ENCODE data around the gene SEMA3G.

SEMA3G gene

DNA sequence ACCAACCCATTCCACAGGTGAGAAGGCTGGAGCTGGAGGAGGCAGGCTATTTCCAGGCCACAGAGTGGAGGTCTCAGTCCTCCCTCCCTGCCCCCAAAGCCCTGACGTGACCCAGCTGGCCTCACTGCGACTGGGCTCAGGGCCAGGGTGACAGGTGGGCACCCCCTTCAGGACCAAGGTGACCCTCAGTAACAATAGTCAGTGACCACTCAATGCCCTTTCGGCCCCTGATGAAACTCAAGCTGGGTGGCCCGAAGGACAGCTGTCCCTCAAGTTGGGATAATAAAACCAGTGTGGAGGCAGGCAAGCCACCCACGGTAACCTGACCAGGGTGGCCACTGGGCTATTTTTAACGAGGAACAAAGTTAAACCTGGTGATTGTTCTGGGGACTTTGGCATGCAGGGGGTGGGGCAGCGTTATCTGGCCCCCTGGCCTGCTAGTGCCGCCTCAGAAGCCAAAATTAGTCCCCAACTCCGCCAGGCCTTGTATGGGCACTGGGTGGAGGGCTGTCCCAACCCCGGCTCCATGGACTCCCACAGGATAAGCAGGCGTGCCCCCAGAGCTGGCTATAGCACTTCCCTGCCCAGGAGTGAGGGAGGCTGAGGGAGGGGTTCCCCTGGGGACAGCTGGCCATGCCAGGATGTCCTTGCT is 7.8 kb upstream of the SEMA3G start:
- H3K27ac ChIP-seq = no peak overlapping the region
- H3K9ac ChIP-seq (ENCODE audit: insufficient read length) = no peak overlapping the region
- no peak for DNase-seq (ENCODE audit: low read depth, low spot score)
- TF ChIP-seq POLR2AphosphoS5 (IDR thresholded peaks at IDR 0.05; ENCODE audit: borderline replicate concordance, low read depth, low read length) (no peak), EZH2 (IDR thresholded peaks at IDR 0.05) (no peak), FOXP2 (optimal IDR thresholded peaks at IDR 0.05; ENCODE audit: control extremely low read depth, extremely low read length, insufficient read depth) (no peak)
- H3K9me3 ChIP-seq (ENCODE audit: low read depth, low read length) = no peaks in the 10 kb centered on the region
- no peaks in the 10 kb centered on the region for H3K36me3 ChIP-seq (ENCODE audit: insufficient read depth, low read length)
- H3K4me3 ChIP-seq = no peak overlapping the region

DNA sequence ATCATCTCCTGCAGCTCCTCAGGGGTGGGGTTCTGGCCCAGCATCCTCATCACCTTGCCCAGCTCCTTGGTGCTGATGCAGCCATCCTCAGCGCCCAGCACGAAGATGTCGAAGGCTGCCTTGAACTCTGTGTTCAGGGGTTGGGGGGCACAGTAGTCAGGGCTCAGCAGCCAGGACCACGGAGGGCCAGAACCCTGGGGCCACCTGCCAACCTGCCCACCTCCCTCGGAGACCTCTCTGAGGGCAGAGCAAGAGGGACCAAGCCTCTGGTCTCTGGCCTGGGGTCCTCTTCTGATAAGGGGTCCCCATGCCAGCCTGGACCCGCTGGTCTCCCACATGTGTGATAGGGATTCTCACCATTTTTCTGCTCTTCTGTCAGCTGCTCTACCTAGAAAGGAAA is 7.2 kb upstream of the SEMA3G start:
- H3K9ac ChIP-seq (ENCODE audit: insufficient read length) = no peak overlapping the region

DNA sequence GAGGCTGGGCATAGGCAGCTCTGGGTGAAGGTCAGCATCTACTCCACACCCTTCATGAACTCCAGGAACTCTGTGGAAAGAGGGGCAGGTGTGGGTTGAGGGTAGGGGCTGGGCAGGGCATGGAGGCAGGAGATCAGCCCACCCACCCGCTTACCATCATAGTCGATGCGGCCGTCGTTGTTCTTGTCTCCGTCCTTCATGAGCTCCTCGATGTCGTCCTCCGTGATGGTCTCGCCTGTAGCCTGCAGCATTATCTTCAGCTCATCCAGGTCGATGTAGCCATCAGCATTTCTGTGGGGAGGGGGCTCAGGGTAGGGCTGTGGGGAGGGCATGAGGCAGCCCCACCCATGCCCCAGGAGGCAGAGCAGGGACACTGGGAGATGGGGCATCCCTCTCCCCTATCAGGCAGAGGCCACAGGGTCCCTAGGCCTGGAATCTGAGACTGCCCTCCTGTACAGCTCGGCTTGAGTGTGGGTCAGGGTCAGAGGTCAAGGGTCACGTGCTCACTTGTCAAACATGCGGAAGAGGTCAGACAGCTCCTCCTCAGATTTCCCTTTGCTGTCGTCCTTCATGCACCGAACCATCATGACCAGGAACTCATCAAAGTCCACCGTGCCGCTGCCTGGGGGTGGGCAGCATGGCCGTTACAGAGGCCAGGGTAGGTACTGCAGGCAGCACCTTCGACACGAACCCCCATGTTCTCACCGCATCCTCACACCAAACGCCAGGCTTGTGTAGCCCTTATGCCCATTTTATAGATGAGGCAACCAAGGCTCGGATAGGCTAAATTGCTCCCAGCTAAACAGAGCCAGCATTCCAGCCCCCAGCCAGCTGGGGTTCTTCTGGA is 6.6 kb upstream of the SEMA3G start:
- Histone ChIP-seq H3K36me3 (ENCODE audit: insufficient read depth, low read length) (no peaks in the 10 kb centered on the region), H3K4me3 (no peak overlapping the region), H3K9me3 (ENCODE audit: low read depth, low read length) (no peaks in the 10 kb centered on the region), H3K27ac (no peak overlapping the region), H3K9ac (ENCODE audit: insufficient read length) (no peak overlapping the region)
- DNase-seq (ENCODE audit: low read depth, low spot score) = no peak
- TF ChIP-seq FOXP2 (optimal IDR thresholded peaks at IDR 0.05; ENCODE audit: control extremely low read depth, extremely low read length, insufficient read depth) (no peak), EZH2 (IDR thresholded peaks at IDR 0.05) (no peak), POLR2AphosphoS5 (IDR thresholded peaks at IDR 0.05; ENCODE audit: borderline replicate concordance, low read depth, low read length) (no peak)

More for the DNA sequence above, 7.2 kb upstream of the SEMA3G start:
- no peak overlapping the region for H3K4me3 ChIP-seq
- no peaks in the 10 kb centered on the region for H3K36me3 ChIP-seq (ENCODE audit: insufficient read depth, low read length)
- TF ChIP-seq FOXP2 (optimal IDR thresholded peaks at IDR 0.05; ENCODE audit: control extremely low read depth, extremely low read length, insufficient read depth) (no peak), POLR2AphosphoS5 (IDR thresholded peaks at IDR 0.05; ENCODE audit: borderline replicate concordance, low read depth, low read length) (no peak), EZH2 (IDR thresholded peaks at IDR 0.05) (no peak)
- no peaks in the 10 kb centered on the region for H3K9me3 ChIP-seq (ENCODE audit: low read depth, low read length)
- H3K27ac ChIP-seq = no peak overlapping the region
- no peak for DNase-seq (ENCODE audit: low read depth, low spot score)

DNA sequence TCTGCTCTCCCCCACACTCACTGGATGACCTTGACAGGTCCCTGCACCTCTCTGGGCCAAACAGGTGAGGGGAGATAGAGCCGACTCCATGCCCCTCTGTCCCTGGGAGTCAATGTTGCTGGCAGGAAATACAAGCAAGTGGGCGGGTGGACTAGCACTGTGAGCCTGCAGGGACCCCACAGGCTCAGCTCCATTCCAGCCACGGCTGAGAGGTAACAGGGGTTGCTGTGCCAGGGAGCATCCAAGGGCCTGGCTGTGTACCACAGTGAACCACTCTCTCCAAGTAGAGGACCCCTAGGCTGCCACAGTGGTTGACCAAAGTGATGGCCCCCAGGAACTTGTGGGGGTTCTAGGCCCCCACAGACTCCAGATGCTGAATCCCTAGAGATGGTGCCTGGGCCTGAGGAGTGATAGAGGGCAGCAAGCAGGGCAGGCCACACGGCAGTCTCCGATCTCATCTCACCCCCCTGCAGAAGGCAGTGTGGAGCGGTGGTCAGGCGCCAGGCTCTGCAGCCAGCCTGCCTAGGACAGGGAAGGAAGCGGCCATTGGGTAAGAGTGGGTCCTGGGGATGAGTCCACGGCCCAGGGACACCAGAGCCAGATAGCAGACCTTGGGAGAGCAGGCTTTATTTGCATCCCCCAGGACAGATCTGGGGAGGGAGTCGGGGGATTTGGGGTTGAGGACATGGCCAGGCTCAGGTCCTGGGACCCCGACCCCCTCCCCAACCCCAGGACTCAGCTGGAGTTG is 5.8 kb upstream of the SEMA3G start:
- no peak for DNase-seq (ENCODE audit: low read depth, low spot score)

DNA sequence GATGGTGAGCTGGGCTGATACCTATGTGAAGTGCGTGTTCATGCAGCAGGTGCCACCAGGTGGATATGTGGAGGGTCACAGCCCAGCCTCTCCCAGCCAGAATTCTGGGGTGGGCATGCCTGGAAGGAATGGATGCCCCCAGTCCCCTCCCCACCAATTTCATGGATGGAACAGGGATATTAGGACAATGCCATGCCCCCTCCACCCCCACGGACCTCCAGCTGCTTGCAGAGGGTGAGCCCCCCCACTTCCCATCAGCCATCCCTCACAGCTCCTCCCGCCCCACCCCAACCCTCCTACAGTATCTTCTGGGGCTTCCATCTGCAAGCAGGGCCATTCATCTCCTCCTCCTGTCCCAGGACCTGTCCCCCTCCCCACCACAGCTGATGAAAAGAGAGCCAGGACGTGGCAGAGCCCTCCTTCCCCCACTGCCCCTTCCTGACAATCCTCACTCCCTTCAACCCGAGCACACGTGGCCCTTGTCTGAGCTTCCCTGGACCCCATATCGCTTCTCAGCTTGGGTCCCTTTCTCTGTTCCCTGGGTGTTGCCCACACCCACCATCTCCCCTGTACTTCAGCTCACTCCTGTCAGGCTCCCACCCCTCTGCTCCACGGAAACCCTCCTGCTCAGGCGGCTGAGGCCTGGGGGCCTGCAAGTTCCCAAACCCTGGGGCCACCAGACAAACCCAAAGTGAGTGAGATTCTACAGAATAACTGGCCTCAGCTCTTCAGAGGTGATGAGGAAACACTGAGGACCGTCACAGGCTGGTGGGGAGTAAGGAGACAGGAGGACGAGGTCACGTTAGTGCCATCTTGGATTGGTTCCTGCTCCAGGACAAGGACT is 2.8 kb upstream of the SEMA3G start:
- no peak overlapping the region for H3K9ac ChIP-seq (ENCODE audit: insufficient read length)
- DNase-seq (ENCODE audit: low read depth, low spot score) = no peak
- H3K4me3 ChIP-seq = no peak overlapping the region
- no peak overlapping the region for H3K27ac ChIP-seq
- H3K9me3 ChIP-seq (ENCODE audit: low read depth, low read length) = no peaks in the 10 kb centered on the region
- TF ChIP-seq POLR2AphosphoS5 (IDR thresholded peaks at IDR 0.05; ENCODE audit: borderline replicate concordance, low read depth, low read length) (no peak), FOXP2 (optimal IDR thresholded peaks at IDR 0.05; ENCODE audit: control extremely low read depth, extremely low read length, insufficient read depth) (no peak), EZH2 (IDR thresholded peaks at IDR 0.05) (no peak)
- H3K36me3 ChIP-seq (ENCODE audit: insufficient read depth, low read length) = no peaks in the 10 kb centered on the region

More for the DNA sequence above, 5.8 kb upstream of the SEMA3G start:
- Histone ChIP-seq H3K27ac (no peak overlapping the region), H3K9me3 (ENCODE audit: low read depth, low read length) (no peaks in the 10 kb centered on the region), H3K36me3 (ENCODE audit: insufficient read depth, low read length) (no peaks in the 10 kb centered on the region), H3K9ac (ENCODE audit: insufficient read length) (no peak overlapping the region), H3K4me3 (no peak overlapping the region)
- TF ChIP-seq EZH2 (IDR thresholded peaks at IDR 0.05) (no peak), POLR2AphosphoS5 (IDR thresholded peaks at IDR 0.05; ENCODE audit: borderline replicate concordance, low read depth, low read length) (no peak), FOXP2 (optimal IDR thresholded peaks at IDR 0.05; ENCODE audit: control extremely low read depth, extremely low read length, insufficient read depth) (no peak)

GRCh38 chr3:52446631-52447511 is 2.0 kb upstream of the SEMA3G start:
- TF ChIP-seq EZH2 (IDR thresholded peaks at IDR 0.05) = no peak
- no peak for TF ChIP-seq POLR2AphosphoS5 (IDR thresholded peaks at IDR 0.05; ENCODE audit: borderline replicate concordance, low read depth, low read length)
- TF ChIP-seq FOXP2 (optimal IDR thresholded peaks at IDR 0.05; ENCODE audit: control extremely low read depth, extremely low read length, insufficient read depth) = no peak
- H3K4me3 ChIP-seq = no peak overlapping the region
- no peaks in the 10 kb centered on the region for H3K9me3 ChIP-seq (ENCODE audit: low read depth, low read length)
- no peak for DNase-seq (ENCODE audit: low read depth, low spot score)
- H3K27ac ChIP-seq = no peak overlapping the region
- H3K36me3 ChIP-seq (ENCODE audit: insufficient read depth, low read length) = no peaks in the 10 kb centered on the region
- no peak overlapping the region for H3K9ac ChIP-seq (ENCODE audit: insufficient read length)

DNA sequence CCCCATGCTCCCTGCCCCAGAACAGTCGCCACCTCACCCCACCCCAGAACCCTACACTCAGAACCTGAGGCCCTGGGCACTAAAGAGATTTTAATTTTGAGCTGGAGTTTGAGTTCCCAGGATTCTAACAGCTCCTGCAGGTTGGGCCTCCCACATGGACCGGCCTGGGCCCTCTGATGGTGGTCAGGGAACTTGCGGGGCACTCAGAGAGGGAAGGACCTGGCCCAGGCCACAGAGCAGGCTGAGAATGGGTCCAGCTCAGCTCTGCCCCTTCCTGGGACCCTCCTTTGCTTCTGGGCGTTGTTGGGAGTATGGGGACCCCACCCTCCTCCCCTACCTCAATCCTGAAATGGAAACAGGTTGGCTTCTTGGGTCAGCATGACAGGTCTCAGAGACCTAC is 1.1 kb upstream of the SEMA3G start:
- no peaks in the 10 kb centered on the region for H3K36me3 ChIP-seq (ENCODE audit: insufficient read depth, low read length)
- H3K27ac ChIP-seq = no peak overlapping the region
- no peaks in the 10 kb centered on the region for H3K9me3 ChIP-seq (ENCODE audit: low read depth, low read length)
- TF ChIP-seq POLR2AphosphoS5 (IDR thresholded peaks at IDR 0.05; ENCODE audit: borderline replicate concordance, low read depth, low read length) (no peak), FOXP2 (optimal IDR thresholded peaks at IDR 0.05; ENCODE audit: control extremely low read depth, extremely low read length, insufficient read depth) (no peak), EZH2 (IDR thresholded peaks at IDR 0.05) (no peak)
- no peak overlapping the region for H3K4me3 ChIP-seq
- DNase-seq (ENCODE audit: low read depth, low spot score) = no peak
- no peak overlapping the region for H3K9ac ChIP-seq (ENCODE audit: insufficient read length)
